CD4-positive, CD25-positive, alpha-beta regulatory T cell (primary cell): ENCODE data around the gene NR1D1. TPM values are rescaled to one million over a fixed set of nuclear protein-coding genes. Genes with fewer than 3 reads are reported as not detected.

Experiments used
- ATAC-seq, 2 donors: fragments of 150-1000 bp; cut with Tn5 transposase; one replicate each; pipeline ENCODE4 v1.10.0; 2021; ENCODE audit warnings: low read depth in 2 of 2, moderate number of reproducible peaks in 2 of 2, moderate library complexity in 1 of 2
- DNase-seq, 3 donors: peaks; one replicate each; pipeline versions ENCODE4 v3.0.0 to v3.0.0-alpha.2; 2012 to 2022; ENCODE audit warnings: mixed read lengths in 1 of 3
- H3K27ac ChIP-seq: one replicate; pipeline ENCODE4 v1.7.0; 2013; ENCODE audit warnings: mild to moderate bottlenecking, low read length; ENCODE audit not compliant: insufficient read depth, poor library complexity, severe bottlenecking
- H3K27me3 ChIP-seq: one replicate; pipeline ENCODE4 v1.7.0; 2013; ENCODE audit warnings: low read length; ENCODE audit not compliant: control insufficient read depth, insufficient read depth
- H3K36me3 ChIP-seq: one replicate; pipeline ENCODE4 v1.7.0; 2013; ENCODE audit warnings: mild to moderate bottlenecking, low read length, moderate library complexity; ENCODE audit not compliant: control insufficient read depth, insufficient read depth
- H3K4me1 ChIP-seq: 2 replicates; pipeline ENCODE4 v1.7.0; 2013; ENCODE audit warnings: mild to moderate bottlenecking, low read length; ENCODE audit not compliant: insufficient read depth, control insufficient read depth, poor library complexity, severe bottlenecking
- H3K4me3 ChIP-seq: one replicate; pipeline ENCODE4 v1.7.0; 2013; ENCODE audit warnings: low read depth, mild to moderate bottlenecking, low read length, moderate library complexity
- H3K9me3 ChIP-seq, 2 experiments: 1 replicate in 1 of 2; 2 replicates in 1 of 2; pipeline ENCODE4 v1.7.0; 2013; ENCODE audit warnings: low read length in 2 of 2, mild to moderate bottlenecking in 1 of 2, moderate library complexity in 1 of 2; ENCODE audit not compliant: control insufficient read depth in 2 of 2
- H3K27ac Mint-ChIP-seq, 3 donors: one replicate each; pipeline ENCODE4 v1.8.0; 2020 to 2022; ENCODE audit warnings: mild to moderate bottlenecking in 3 of 3, mixed read lengths in 3 of 3, moderate library complexity in 2 of 3
- H3K27me3 Mint-ChIP-seq: one replicate; pipeline ENCODE4 v1.8.0; 2022; ENCODE audit warnings: mild to moderate bottlenecking, mixed read lengths
- H3K36me3 Mint-ChIP-seq: one replicate; pipeline ENCODE4 v1.8.0; 2020; ENCODE audit warnings: mixed read lengths
- H3K4me1 Mint-ChIP-seq, 4 donors: one replicate each; pipeline ENCODE4 v1.8.0; 2020 to 2022; ENCODE audit warnings: mixed read lengths in 4 of 4, mild to moderate bottlenecking in 1 of 4
- H3K4me3 Mint-ChIP-seq, 4 donors: one replicate each; pipeline ENCODE4 v1.8.0; 2020 to 2022; ENCODE audit warnings: mild to moderate bottlenecking in 4 of 4, mixed read lengths in 4 of 4, moderate library complexity in 3 of 4
- H3K9me3 Mint-ChIP-seq, 7 donors: one replicate each; pipeline ENCODE4 v1.8.0; 2020 to 2022; ENCODE audit warnings: mixed read lengths in 7 of 7, mild to moderate bottlenecking in 3 of 7, moderate library complexity in 2 of 7
- polyA plus RNA-seq, 4 donors: library from polyadenylated mRNA; unstranded; fragments of 300-500 nt; fragmentation: Illumina TruSeq; gene quantifications; one replicate each; pipeline ENCODE4 v1.2.3, GENCODE V29; 2021
- total RNA-seq: library from RNA; stranded (reverse); gene quantifications from one replicate; pipeline ENCODE4 v1.2.3, GENCODE V29; 2022

Gene NR1D1
- total and polyA plus RNA-seq, 5 donors from 2014 or later: 4.9 to 29.5 (median 6.7) TPM

- Histone ChIP-seq H3K27ac (no peak overlapping the region), H3K27me3 (no peaks in the 10 kb centered on the region), H3K4me1 (no peaks in the 10 kb centered on the region), H3K9me3 (no peaks in the 10 kb centered on the region), H3K4me3 (no peak overlapping the region), H3K36me3 (peaks cover 87% of the 10 kb centered on the region)
- Mint-ChIP-seq H3K9me3 (no peaks in the 10 kb centered on the region), H3K27me3 (no peaks in the 10 kb centered on the region), H3K36me3 (peaks cover 65% of the 10 kb centered on the region), H3K4me3 (peak overlapping the region in 1 of 4 donors; percentile 21), H3K4me1 (peaks cover 3 to 29% (median 24%) of the 10 kb centered on the region in 4 donors), H3K27ac (peak overlapping the region; percentile 40 to 82 (median 56))
- ATAC-seq: no peak
- DNase-seq: no peak
Measured at GRCh38 chr17:40130352-40131042, 30.1 kb upstream of the NR1D1 start.

- Histone ChIP-seq H3K27me3 (no peaks in the 10 kb centered on the region), H3K36me3 (peaks cover 77% of the 10 kb centered on the region), H3K4me1 (peaks cover 8% of the 10 kb centered on the region), H3K27ac (no peak overlapping the region), H3K4me3 (no peak overlapping the region), H3K9me3 (no peaks in the 10 kb centered on the region)
- Mint-ChIP-seq H3K36me3 (peaks cover 57% of the 10 kb centered on the region), H3K27me3 (peaks cover 2% of the 10 kb centered on the region), H3K4me1 (peaks cover 0 to 32% (median 25%) of the 10 kb centered on the region in 4 donors), H3K9me3 (no peaks in the 10 kb centered on the region), H3K4me3 (no peak overlapping the region), H3K27ac (peak overlapping the region in 2 of 3 donors; percentile 45 to 82)
- DNase-seq (no peak), ATAC-seq (no peak)
Measured at GRCh38 chr17:40129498-40129897, 29.1 kb upstream of the NR1D1 start.

GRCh38 chr17:40124279-40125141 lies 24.1 kb upstream of the NR1D1 start:
- H3K27me3 Mint-ChIP-seq: peaks cover 4% of the 10 kb centered on the region
- Histone ChIP-seq H3K27me3 (no peaks in the 10 kb centered on the region), H3K36me3 (peaks cover 29% of the 10 kb centered on the region), H3K4me3 (peak overlapping the region; percentile 95), H3K9me3 (no peaks in the 10 kb centered on the region), H3K4me1 (peaks cover 31% of the 10 kb centered on the region), H3K27ac (peak overlapping the region; percentile 76)
- peak overlapping the region; percentile 88 to 93 (median 90) for H3K4me3 Mint-ChIP-seq
- H3K9me3 Mint-ChIP-seq: no peaks in the 10 kb centered on the region
- H3K36me3 Mint-ChIP-seq: peaks cover 17% of the 10 kb centered on the region
- ATAC-seq (no peak), DNase-seq (no peak)
- H3K27ac Mint-ChIP-seq: peak overlapping the region; percentile 86 to 96 (median 89)
- H3K4me1 Mint-ChIP-seq: peaks cover 5 to 46% (median 35%) of the 10 kb centered on the region in 4 donors

GRCh38 chr17:40123811-40124114 lies 23.4 kb upstream of the NR1D1 start:
- ATAC-seq: no peak
- H3K36me3 Mint-ChIP-seq: peaks cover 12% of the 10 kb centered on the region
- peaks cover 5 to 46% (median 35%) of the 10 kb centered on the region in 4 donors for H3K4me1 Mint-ChIP-seq
- peak overlapping the region; percentile 84 to 90 (median 89) for H3K27ac Mint-ChIP-seq
- Histone ChIP-seq H3K4me1 (peaks cover 31% of the 10 kb centered on the region), H3K4me3 (peak overlapping the region; percentile 95), H3K9me3 (no peaks in the 10 kb centered on the region), H3K27ac (peak overlapping the region; percentile 76), H3K27me3 (no peaks in the 10 kb centered on the region), H3K36me3 (peaks cover 22% of the 10 kb centered on the region)
- peak overlapping the region; percentile 88 to 93 (median 90) for H3K4me3 Mint-ChIP-seq
- H3K9me3 Mint-ChIP-seq: no peaks in the 10 kb centered on the region
- no peak for DNase-seq
- peaks cover 4% of the 10 kb centered on the region for H3K27me3 Mint-ChIP-seq

- ATAC-seq (peak; percentile 17 to 25), DNase-seq (peak; percentile 51 to 70 (median 51))
- peak overlapping the region; percentile 95 for H3K4me3 ChIP-seq
- no peaks in the 10 kb centered on the region for H3K27me3 ChIP-seq
- Mint-ChIP-seq H3K4me1 (peaks cover 8 to 46% (median 37%) of the 10 kb centered on the region in 4 donors), H3K36me3 (peaks cover 12% of the 10 kb centered on the region), H3K4me3 (peak overlapping the region; percentile 88 to 93 (median 90)), H3K27me3 (peaks cover 8% of the 10 kb centered on the region), H3K9me3 (no peaks in the 10 kb centered on the region), H3K27ac (peak overlapping the region; percentile 84 to 90 (median 89))
- peaks cover 22% of the 10 kb centered on the region for H3K36me3 ChIP-seq
- H3K9me3 ChIP-seq: no peaks in the 10 kb centered on the region
- peaks cover 31% of the 10 kb centered on the region for H3K4me1 ChIP-seq
- H3K27ac ChIP-seq: peak overlapping the region; percentile 76
Measured at GRCh38 chr17:40122999-40123810, 22.8 kb upstream of the NR1D1 start.

- H3K27me3 ChIP-seq: no peaks in the 10 kb centered on the region
- Mint-ChIP-seq H3K27ac (no peak overlapping the region), H3K4me3 (peak overlapping the region in 3 of 4 donors; percentile 10 to 91 (median 48)), H3K9me3 (no peaks in the 10 kb centered on the region), H3K4me1 (peaks cover 11 to 46% (median 35%) of the 10 kb centered on the region in 4 donors), H3K36me3 (peaks cover 10% of the 10 kb centered on the region), H3K27me3 (peaks cover 8% of the 10 kb centered on the region)
- peaks cover 31% of the 10 kb centered on the region for H3K4me1 ChIP-seq
- peak overlapping the region; percentile 79 for H3K27ac ChIP-seq
- no peaks in the 10 kb centered on the region for H3K9me3 ChIP-seq
- ATAC-seq: peak; percentile 35 to 39
- H3K36me3 ChIP-seq: peaks cover 16% of the 10 kb centered on the region
- H3K4me3 ChIP-seq: no peak overlapping the region
- DNase-seq: peak in 2 of 3 donors; percentile 22 to 47
Measured at GRCh38 chr17:40122136-40122998, 22.0 kb upstream of the NR1D1 start.
